Ovary (tissue), 3 donors: ENCODE measurements around the gene TOR1A.

ENCODE experiments used
- EP300 ChIP-seq: sonication (generic); formaldehyde crosslinking; IDR thresholded peaks from one replicate; pipeline ENCODE4 v1.6.1; 2017; ENCODE audit warnings: antibody characterized with exemption
- TF ChIP-seq, protein P1 (sequence below), 3 donors: fragments of 450-650 bp in 2 of 3; fragments of 200-600 bp in 1 of 3; IDR thresholded peaks; one replicate each; pipeline versions ENCODE4 v1.5.1 to v1.8.0; 2016 to 2022; ENCODE audit warnings: antibody characterized with exemption in 3 of 3, mild to moderate bottlenecking in 1 of 3
- donor health status: DM: no; HTN: no; CAD: no.

- TF ChIP-seq, protein P1, sequence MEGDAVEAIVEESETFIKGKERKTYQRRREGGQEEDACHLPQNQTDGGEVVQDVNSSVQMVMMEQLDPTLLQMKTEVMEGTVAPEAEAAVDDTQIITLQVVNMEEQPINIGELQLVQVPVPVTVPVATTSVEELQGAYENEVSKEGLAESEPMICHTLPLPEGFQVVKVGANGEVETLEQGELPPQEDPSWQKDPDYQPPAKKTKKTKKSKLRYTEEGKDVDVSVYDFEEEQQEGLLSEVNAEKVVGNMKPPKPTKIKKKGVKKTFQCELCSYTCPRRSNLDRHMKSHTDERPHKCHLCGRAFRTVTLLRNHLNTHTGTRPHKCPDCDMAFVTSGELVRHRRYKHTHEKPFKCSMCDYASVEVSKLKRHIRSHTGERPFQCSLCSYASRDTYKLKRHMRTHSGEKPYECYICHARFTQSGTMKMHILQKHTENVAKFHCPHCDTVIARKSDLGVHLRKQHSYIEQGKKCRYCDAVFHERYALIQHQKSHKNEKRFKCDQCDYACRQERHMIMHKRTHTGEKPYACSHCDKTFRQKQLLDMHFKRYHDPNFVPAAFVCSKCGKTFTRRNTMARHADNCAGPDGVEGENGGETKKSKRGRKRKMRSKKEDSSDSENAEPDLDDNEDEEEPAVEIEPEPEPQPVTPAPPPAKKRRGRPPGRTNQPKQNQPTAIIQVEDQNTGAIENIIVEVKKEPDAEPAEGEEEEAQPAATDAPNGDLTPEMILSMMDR (IDR thresholded peaks at IDR 0.05), result no peak
- no peak for TF ChIP-seq EP300
These were observed 47.1 kb upstream of the TOR1A start for GRCh38 chr9:129871046-129871445.
